VCaP (cell line): ENCODE measurements around the gene BLVRA.

Source experiments
- H3K27ac ChIP-seq: fragments of 450-650 bp; 2 replicates; pipeline ENCODE4 v1.5.1; 2017
- TF ChIP-seq, protein P1 (sequence below): fragments of 450-650 bp; conservative IDR thresholded peaks from 2 replicates; pipeline ENCODE4 v1.5.1; 2017; ENCODE audit warnings: mild to moderate bottlenecking, moderate library complexity

The BLVRA gene

DNA sequence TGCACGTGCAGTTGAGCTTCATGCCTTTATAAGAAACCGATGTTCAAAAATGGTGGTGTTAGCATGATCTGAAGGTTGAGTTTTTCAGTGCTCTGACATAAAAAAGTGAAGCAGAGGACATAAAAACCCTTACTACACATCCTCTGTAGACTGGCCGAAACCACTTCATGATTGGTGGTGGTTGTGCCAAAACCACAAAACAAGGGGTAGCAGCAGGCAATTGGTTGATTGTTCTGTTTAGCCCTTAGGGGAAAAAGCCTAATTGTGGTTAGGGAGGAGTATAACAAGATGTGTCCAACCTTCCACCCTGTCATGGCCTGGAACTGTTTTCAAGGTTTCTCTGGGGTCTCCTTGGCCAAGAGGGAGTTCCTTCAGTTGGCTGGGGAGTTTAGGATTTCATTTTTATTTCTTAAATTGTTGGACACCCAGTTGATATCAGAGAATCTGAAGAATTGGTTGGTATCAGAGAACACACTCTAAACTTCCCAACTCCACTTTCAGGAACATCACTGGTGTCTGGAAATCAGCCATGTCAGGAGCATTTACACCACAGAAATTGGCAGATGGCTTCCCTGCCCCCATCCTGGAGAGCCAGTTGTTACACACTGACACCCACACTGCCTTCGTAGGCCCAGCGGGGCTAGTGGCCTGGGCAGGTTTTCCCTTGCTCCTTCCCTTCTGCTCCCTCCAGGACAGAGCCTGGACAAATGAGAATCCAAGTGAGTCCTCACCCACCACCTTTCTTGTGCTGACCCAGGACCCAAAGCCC lies 92.1 kb downstream of the BLVRA start:
- TF ChIP-seq, protein P1, sequence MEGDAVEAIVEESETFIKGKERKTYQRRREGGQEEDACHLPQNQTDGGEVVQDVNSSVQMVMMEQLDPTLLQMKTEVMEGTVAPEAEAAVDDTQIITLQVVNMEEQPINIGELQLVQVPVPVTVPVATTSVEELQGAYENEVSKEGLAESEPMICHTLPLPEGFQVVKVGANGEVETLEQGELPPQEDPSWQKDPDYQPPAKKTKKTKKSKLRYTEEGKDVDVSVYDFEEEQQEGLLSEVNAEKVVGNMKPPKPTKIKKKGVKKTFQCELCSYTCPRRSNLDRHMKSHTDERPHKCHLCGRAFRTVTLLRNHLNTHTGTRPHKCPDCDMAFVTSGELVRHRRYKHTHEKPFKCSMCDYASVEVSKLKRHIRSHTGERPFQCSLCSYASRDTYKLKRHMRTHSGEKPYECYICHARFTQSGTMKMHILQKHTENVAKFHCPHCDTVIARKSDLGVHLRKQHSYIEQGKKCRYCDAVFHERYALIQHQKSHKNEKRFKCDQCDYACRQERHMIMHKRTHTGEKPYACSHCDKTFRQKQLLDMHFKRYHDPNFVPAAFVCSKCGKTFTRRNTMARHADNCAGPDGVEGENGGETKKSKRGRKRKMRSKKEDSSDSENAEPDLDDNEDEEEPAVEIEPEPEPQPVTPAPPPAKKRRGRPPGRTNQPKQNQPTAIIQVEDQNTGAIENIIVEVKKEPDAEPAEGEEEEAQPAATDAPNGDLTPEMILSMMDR: no peak
- H3K27ac ChIP-seq: no peak overlapping the region

DNA sequence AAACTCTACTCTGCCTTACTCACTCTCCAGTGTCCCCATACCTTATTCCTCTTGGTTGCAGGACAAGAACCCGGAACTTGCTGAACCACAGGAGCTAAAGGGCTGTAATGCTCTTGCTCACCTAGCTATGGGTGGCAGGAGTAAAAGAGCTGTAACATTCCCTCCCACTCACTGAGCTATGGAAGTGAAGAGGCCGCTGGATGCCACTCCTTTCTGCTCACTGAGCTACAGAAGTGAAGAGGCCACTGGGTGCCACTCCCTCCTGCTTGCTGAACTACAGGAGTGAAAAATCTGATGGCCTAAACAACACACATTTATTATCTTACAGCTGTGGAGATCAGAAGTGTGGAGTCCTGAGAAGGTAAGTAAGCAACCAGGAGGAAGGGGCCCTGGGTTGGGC lies 93.3 kb downstream of the BLVRA start:
- TF ChIP-seq, protein P1: no peak
- no peak overlapping the region for H3K27ac ChIP-seq

DNA sequence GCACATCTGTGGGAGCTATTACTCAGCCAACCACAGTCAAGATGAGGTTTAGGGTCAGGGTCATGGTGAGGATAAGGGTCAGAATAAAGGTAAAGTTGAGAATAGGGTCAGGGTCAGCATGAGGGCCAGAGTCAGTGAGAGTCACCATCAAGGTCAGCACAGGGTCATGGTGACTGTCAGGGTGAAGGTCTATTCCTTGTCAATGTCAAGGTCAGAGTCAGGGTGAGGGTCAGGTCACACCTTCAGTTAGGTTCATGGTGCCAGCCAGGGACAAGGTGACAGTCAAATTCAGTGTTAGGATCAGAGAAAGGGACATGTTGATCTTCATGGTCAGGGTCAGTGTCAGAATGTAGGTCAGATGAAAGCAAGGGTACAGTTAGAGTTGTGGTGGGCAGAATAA lies 96.7 kb downstream of the BLVRA start:
- no peak overlapping the region for H3K27ac ChIP-seq
- TF ChIP-seq, protein P1: no peak

DNA sequence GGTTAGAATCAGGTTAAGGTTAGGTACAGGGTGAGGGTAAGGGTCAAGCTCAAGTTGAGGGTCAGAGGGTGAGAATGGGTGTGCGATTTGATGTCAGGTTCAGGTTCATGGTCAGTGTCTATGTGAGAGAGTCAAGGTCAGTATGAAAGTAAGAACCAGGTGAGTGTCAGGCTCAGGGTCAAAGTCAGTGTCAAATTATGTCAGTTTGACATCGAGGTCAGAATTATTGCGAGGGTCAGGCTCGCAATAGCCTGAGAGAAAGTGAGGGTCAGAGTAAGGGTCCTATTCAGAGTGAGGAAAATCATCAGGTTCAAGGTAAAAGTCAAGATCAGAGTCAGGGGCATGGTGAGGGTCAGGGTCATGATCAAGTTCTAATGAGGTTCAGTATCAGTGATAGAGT lies 97.8 kb downstream of the BLVRA start:
- TF ChIP-seq, protein P1: no peak

More for the DNA sequence above, 97.8 kb downstream of the BLVRA start:
- no peak overlapping the region for H3K27ac ChIP-seq
